OCI-LY3 (cell line): ENCODE data around the gene CNTN5.

ENCODE experiments used
- H2AFZ ChIP-seq: fragments of 200-600, 300-600 bp; shearing (Covaris generic); 2 replicates; pipeline ENCODE4 v1.6.0; 2014; ENCODE audit warnings: antibody characterized with exemption, low read depth, low read length
- H3K27ac ChIP-seq: fragments of 200-600, 300-600 bp; sonication (generic); 2 replicates; pipeline ENCODE4 v1.5.1; 2014; ENCODE audit warnings: mild to moderate bottlenecking, low read length, moderate library complexity, mixed read lengths
- H3K27me3 ChIP-seq: fragments of 200-600, 300-600 bp; sonication (generic); 2 replicates; pipeline ENCODE4 v1.6.1; 2014; ENCODE audit warnings: low read depth, low read length, mixed read lengths
- H3K36me3 ChIP-seq: fragments of 200-600, 300-600 bp; sonication (generic); replicated peaks from 2 replicates; pipeline ENCODE3; 2014; ENCODE audit warnings: low read depth, low read length, mixed read lengths
- H3K4me1 ChIP-seq: fragments of 300-600, 200-600 bp; sonication (generic); 2 replicates; pipeline ENCODE4 v1.6.1; 2014; ENCODE audit warnings: low read length, mixed read lengths
- H3K4me2 ChIP-seq: fragments of 200-600, 300-600 bp; sonication (generic); 2 replicates; pipeline ENCODE4 v1.6.1; 2014; ENCODE audit warnings: low read length, mixed read lengths
- H3K4me3 ChIP-seq: fragments of 300-600, 200-600 bp; sonication (generic); 2 replicates; pipeline ENCODE4 v1.5.1; 2014; ENCODE audit warnings: antibody characterized with exemption, mild to moderate bottlenecking, low read length, moderate library complexity
- H3K79me2 ChIP-seq: fragments of 300-600, 200-600 bp; shearing (Covaris generic); 2 replicates; pipeline ENCODE4 v1.6.1; 2014; ENCODE audit warnings: mild to moderate bottlenecking, low read length, mixed read lengths
- H3K9ac ChIP-seq: fragments of 300-600, 200-600 bp; shearing (Covaris generic); 2 replicates; pipeline ENCODE4 v1.6.0; 2014; ENCODE audit warnings: mild to moderate bottlenecking, low read length, moderate library complexity
- H3K9me3 ChIP-seq: fragments of 200-600, 300-600 bp; shearing (Covaris generic); 2 replicates; pipeline ENCODE4 v1.6.1; 2014; ENCODE audit warnings: low read length, mixed read lengths; ENCODE audit not compliant: insufficient read depth
- H4K20me1 ChIP-seq: fragments of 200-600, 300-600 bp; sonication (generic); 2 replicates; pipeline ENCODE4 v1.6.1; 2016; ENCODE audit warnings: low read length, mixed read lengths; ENCODE audit not compliant: insufficient read depth
- CTCF ChIP-seq: fragments of 200-600, 300-600 bp; sonication (generic); IDR thresholded peaks from 2 replicates; pipeline ENCODE4 v1.5.1; 2014; ENCODE audit warnings: antibody characterized with exemption, low read length, low read depth
- EZH2phosphoT487 ChIP-seq: fragments of 200-600 bp; shearing (Covaris generic); IDR thresholded peaks from 2 replicates; pipeline ENCODE4 v1.6.1; 2018; ENCODE audit warnings: antibody characterized with exemption, mixed run types, low read depth

The CNTN5 gene

GRCh38 chr11:99208813-99209212 lies 188.1 kb downstream of the CNTN5 start:
- no peak for TF ChIP-seq CTCF
- no peak for TF ChIP-seq EZH2phosphoT487
- no peaks in the 10 kb centered on the region for H3K79me2 ChIP-seq
- no peaks in the 10 kb centered on the region for H4K20me1 ChIP-seq
- H3K4me1 ChIP-seq: no peaks in the 10 kb centered on the region
- H3K27ac ChIP-seq: no peak overlapping the region
- H3K4me2 ChIP-seq: no peak overlapping the region
- no peak overlapping the region for H3K9ac ChIP-seq
- H3K4me3 ChIP-seq: no peak overlapping the region
- H3K9me3 ChIP-seq: no peaks in the 10 kb centered on the region
- H3K27me3 ChIP-seq: no peaks in the 10 kb centered on the region
- no peak overlapping the region for H2AFZ ChIP-seq
- H3K36me3 ChIP-seq: no peaks in the 10 kb centered on the region

GRCh38 chr11:99229544-99229943 lies 208.8 kb downstream of the CNTN5 start:
- Histone ChIP-seq H3K9ac (no peak overlapping the region), H3K36me3 (no peaks in the 10 kb centered on the region), H3K4me3 (no peak overlapping the region), H3K27me3 (no peaks in the 10 kb centered on the region), H2AFZ (no peak overlapping the region; the same call in 1 of the 2 replicates), H3K9me3 (no peaks in the 10 kb centered on the region), H3K4me1 (peaks cover 9% of the 10 kb centered on the region), H3K79me2 (no peaks in the 10 kb centered on the region), H4K20me1 (no peaks in the 10 kb centered on the region), H3K27ac (no peak overlapping the region), H3K4me2 (peak overlapping the region; percentile 56)
- TF ChIP-seq CTCF: no peak
- TF ChIP-seq EZH2phosphoT487: no peak

GRCh38 chr11:99234534-99234933 lies 213.8 kb downstream of the CNTN5 start:
- Histone ChIP-seq H2AFZ (no peak overlapping the region), H3K4me3 (no peak overlapping the region), H3K79me2 (no peaks in the 10 kb centered on the region), H3K4me2 (no peak overlapping the region), H3K9ac (no peak overlapping the region), H3K4me1 (peaks cover 4% of the 10 kb centered on the region), H4K20me1 (no peaks in the 10 kb centered on the region), H3K36me3 (no peaks in the 10 kb centered on the region), H3K9me3 (no peaks in the 10 kb centered on the region), H3K27ac (no peak overlapping the region), H3K27me3 (no peaks in the 10 kb centered on the region)
- TF ChIP-seq EZH2phosphoT487 (no peak), CTCF (no peak)

GRCh38 chr11:99238401-99238800 lies 217.7 kb downstream of the CNTN5 start:
- H3K36me3 ChIP-seq: no peaks in the 10 kb centered on the region
- H3K27me3 ChIP-seq: no peaks in the 10 kb centered on the region
- H3K79me2 ChIP-seq: no peaks in the 10 kb centered on the region
- H2AFZ ChIP-seq: no peak overlapping the region
- no peak for TF ChIP-seq CTCF
- no peak for TF ChIP-seq EZH2phosphoT487
- no peaks in the 10 kb centered on the region for H4K20me1 ChIP-seq
- H3K4me2 ChIP-seq: no peak overlapping the region
- no peak overlapping the region for H3K4me3 ChIP-seq
- no peak overlapping the region for H3K27ac ChIP-seq
- no peak overlapping the region for H3K9ac ChIP-seq
- H3K9me3 ChIP-seq: no peaks in the 10 kb centered on the region
- H3K4me1 ChIP-seq: no peaks in the 10 kb centered on the region
